NCI-H524 (cell line): ENCODE results near the gene RNF212B.
A peak's percentile ranks its signal among the peaks of the same experiment; 100 is the strongest.
"Not testable (repeated sequence)": the region's sequence is repeated elsewhere in the genome, so short reads cannot be mapped to it uniquely, and the experiment has no call there.

Source experiments
- DNase-seq, 2 experiments: peaks; one replicate each; lab custom pipeline; 2025; lab: John Stamatoyannopoulos, UW

The RNF212B gene

DNA sequence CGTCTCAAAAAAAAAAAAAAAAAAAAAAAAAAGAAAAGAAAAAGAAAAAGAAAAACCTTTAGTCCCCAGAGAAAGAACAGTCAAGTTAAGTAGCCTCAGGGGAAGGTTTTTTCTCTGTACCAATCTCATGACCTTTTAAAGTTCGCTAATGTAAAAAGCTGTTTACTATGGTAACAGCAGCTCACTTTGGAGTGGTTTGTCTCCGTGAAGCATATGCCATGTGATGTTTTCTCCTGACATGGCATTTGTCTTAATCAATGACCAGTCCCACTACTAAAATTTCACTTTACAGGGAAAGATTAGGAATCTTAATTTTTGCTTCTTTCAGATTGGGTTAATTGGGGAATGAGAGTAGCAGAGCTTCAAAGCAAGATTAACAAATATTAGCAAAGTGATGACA, 4.3 kb downstream of the RNF212B start:
- DNase-seq = no peak

GRCh38 chr14:23243066-23243465, 5.3 kb downstream of the RNF212B start:
- DNase-seq = no peak

DNA sequence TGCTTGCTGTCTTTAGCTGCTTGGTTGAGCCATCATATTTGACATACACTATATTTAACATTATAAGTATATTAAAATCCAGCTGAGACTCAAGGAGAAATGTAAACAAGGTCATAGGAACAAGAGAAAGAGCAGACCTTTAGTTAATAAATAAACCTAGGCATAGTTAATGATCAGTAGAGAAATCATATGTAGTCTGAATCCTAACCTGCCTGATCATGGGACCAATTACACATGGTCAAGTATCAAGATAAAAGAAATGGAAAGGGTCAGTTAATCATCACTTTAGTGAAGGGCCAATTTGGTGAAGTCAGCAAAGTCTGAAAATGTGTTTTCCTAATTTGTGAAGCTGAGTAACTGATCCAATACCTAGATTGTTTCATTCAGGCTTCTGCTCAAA, 7.5 kb downstream of the RNF212B start:
- DNase-seq = no peak

DNA sequence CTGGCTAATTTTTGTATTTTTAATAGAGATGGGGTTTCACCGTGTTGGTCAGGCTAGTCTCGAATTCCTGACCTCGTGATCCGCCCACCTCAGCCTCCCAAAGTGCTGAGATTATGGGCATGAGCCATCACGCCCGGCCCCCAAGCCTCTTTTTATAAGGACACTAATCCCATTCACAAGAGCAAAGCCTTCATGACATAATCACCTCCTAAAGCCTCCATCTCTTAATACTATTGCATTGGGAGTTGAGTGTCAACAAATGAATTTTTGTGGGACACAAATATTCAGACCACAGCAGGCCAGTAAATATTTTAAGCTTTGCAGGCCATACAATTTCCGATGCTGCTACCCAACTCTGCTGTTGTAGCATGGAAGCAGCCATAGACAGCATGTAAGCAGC, 10.9 kb downstream of the RNF212B start:
- no peak for DNase-seq

- DNase-seq = no peak
These were observed 12.1 kb downstream of the RNF212B start for GRCh38 chr14:23249824-23250223.

- DNase-seq = no peak
These were observed 14.3 kb downstream of the RNF212B start for GRCh38 chr14:23252006-23252405.

DNA sequence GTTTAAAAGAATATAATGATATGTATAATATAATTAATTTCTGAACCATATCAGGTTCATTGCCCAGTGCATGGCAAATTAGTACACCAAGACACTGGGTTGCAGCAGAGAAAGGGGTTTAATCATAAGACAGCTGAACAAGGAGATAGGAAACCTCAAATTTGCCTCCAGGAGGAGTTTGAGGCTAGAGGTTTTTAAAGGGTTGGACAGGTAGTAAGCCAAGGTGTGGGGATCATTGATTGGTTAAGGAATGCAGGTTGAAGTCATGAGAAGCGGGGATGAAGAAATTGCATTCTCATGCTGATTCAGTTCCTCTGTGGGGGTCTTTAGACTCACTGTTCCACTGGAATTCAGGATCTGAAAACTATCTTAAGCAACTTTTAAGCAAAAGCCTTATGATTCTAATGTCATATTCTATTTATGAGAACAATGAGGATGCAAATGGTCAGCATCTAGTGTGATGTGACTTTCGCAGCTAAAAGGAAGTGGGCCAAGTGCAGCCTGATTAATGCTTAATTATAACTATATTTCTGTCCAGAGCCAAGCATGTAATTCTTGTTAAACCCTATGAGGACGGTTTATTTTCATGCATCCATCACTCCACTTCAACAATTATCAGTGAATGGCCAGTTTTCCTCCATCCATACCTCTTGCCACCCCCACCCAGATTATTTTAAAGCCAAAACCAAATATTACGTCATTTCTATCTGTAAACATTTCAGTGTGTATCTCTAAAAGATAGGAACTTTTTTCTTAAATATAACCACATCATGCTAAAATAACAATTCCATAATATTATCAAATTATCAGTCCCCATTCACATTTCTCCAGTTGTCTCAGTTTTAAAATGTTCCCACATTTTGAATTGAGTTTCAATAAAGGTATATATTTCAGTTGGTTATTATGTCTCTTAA, 14.9 kb downstream of the RNF212B start:
- no peak for DNase-seq

DNA sequence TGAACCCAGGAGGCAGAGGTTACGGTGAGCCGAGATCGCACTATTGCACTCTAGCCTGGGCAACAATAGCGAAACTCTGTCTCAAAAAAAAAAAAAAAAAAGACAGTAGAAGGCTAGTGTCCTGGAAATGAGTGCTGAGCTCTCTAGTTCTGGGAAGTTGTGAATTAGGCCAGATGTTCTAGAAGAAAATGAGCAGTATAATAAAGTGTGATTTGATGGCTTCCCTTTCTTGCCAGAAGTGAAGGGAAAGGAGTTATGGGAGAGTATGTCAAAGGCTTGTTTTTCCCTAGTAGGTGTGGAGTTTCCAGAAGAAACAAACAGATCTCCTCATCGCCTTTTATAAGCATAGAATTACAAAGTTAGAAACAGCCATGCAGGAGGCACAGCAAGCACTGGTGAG, 20.5 kb downstream of the RNF212B start:
- DNase-seq = no peak

- DNase-seq = no peak
These were observed 21.7 kb downstream of the RNF212B start for GRCh38 chr14:23259426-23259825.

DNA sequence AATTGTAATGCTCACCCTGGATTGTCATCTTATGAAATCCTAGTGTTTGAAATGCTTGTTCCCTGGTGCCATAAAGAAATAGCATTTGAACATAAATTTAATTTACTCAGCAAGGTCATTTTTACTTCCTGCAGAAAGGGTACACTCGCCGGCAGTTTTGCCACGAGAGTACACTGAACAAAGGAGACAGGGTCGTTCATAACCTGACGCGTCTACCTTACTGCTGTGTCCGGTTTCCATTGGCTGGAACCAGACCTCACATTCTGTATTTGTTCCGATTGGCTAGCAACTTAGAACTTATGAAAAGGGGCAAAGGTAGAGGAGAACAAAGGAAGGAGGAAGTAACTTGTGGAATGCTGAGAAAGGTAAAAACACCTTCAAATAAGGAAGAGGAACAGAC, 23.1 kb downstream of the RNF212B start:
- not testable (repeated sequence) for DNase-seq

DNA sequence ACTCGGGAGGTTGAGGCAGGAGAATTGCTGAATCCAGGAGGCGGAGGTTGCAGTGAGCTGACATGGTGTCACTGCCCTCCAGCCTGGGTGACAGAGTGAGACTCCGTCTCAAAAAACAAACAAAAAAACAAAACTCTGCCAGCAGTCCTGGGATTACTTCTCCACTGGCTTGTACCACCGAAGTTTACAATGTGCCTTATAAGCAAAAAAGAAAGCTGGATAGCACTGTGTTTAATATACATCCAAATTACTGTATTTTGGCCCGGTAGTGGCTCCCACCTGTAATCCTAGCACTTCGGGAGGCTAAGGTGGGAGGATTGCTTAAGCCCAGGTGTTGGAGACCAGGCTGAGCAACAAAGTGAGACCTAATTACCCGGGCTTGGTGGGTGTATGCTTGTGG, 31.5 kb downstream of the RNF212B start:
- no peak for DNase-seq

DNA sequence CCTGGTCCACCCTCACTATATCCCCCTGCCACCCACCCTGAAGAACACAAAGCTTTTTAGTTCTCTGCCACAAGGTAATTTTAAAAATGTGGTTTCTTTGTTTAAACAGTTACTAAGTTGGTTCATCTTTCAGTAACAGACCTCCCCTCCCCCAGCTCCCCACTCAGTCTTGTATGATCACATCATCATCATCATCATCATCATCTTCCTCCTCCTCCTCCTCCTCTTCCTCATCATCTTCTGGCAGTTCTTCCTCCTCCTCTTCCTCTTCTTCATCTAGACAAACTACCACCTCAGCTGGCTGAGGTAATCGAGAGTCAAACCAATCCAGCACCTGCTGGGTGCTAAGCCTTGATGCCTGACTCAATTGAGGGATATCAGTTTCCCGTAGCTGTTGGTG, 37.7 kb downstream of the RNF212B start:
- DNase-seq = no peak

DNA sequence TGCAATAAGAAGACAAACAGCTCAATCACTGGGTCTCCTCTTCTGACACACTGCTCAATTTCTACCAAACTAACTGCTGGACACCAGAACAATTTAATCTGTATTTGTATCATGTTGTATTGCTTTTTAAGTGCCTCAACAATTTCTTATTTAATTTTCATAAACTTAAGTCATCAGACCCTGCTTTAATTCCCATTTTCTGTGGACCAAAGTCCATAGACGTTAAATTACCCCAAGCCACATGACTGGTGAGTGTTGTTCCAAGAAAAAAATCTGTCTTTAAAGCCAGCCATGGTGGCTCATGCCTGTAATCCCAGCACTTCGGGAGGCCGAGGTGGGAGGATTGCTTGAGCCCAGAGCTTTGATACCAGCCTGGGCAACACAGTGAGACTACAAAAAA, 39.5 kb downstream of the RNF212B start:
- no peak for DNase-seq

DNA sequence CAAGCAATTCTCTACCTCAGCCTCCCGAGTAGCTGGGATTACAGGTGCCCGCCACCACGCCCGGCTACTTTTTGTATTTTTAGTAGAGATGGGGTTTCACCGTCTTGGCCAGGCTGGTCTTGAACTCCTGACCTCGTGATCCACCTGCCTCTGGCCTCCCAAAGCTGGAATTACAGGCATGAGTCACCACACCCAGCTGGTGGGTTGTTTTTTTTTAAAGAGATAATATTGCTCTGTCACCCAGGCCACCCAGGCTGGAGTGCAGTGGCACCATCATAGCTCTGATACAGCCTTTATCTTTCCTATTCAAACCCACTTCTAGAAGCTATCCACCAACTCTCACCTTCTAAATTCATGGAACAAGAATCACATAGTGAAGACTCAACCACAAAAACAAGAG, 40.2 kb downstream of the RNF212B start:
- not testable (repeated sequence) for DNase-seq

DNA sequence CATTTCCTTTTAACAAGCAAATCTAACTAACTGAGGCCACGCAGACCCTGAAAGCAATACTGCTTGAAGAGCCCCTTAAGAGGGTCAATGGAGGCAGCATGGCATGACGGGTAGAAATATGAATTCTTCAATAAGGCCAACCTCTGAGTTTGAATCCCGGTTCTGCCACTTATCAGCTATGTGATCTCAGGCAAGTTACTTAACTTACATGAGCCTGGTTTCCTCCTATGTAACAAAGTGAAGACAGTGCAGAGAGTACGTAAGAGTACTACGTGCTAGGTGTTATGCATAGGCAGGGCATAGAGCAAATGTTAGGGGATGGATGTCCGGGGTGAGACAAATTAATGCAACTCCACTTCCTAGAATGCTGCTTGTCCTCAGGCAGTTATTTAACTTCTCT, 43.5 kb downstream of the RNF212B start:
- no peak for DNase-seq

GRCh38 chr14:23284654-23285529, 47.2 kb downstream of the RNF212B start:
- DNase-seq = peak in 1 of 2 experiments; percentile 50

DNA sequence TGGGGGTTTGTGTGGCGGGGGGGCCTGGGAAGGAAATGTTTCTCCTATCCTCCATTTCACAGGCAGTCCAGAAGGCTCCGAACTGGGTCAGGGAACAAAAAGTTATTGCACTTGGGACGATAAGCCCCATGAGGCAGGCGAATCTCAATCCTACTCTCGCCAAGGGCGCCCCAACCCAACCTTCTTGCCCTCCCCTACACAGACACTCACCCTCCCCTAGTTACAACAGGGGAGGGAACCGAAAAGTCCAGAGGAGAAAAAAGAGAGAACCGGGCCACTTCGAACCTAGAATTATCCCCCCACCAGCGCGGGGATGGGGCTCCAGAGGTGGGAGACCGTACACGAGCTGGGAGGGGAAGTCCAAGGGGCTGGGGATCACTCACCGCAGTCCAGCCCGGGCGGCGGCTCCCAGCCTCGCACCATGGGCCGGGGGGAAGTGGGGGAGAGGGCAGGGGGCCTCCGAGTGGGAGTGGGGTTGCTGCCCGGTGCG, 47.8 kb downstream of the RNF212B start:
- DNase-seq = peak in 1 of 2 experiments; percentile 51

DNA sequence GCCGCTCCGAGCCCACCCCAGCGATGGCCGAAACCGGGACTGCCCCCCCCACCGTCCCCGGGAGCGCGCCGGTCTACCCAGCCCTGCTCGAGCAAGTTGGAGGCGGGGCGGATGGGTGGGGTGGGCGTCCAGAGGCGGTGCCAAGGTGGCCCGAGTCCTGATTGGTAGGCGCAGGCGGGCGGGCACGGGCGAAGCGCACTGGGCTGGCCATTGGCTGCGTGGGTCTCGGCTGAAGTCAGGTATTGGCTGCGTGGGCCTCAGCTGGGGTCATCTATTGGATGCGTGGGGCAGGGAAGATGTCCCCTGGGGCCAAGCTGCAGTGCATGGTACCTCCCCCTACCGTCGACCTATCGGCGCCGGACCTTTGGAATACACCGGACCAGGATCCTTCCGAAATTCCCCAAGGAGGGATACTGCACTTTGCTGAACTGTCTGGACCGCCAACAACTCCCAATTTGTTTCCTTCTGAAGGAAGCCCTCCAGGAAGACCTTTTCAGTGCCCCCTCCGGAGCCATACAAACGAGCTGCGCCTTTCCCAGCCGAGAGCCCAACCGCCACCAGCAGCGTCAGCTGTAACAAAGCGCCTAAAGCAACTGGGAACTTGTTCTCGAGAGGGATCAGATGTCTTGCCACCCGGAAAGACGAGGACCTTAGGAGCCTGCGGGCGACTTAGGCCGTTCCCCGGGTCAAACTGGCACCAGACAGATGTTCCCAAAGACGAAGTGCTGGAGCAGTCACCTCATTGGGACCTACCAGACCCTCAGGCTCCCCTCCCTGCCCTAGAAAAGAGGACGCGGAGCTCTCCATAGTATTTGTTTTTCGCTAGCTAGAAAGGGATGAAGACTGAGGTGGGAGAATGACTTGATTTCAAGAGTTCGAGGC, 48.5 kb downstream of the RNF212B start, which contains the start of gene HOMEZ:
Gene HOMEZ, minus strand, starts transcription at position 113 of the 882 bp plus-strand sequence. CDS start 180 bp downstream, outside the sequence.
- DNase-seq = peak; percentile 99 to 100

- no peak for DNase-seq
These were observed 49.3 kb downstream of the RNF212B start for GRCh38 chr14:23286902-23287479.

- DNase-seq = peak; percentile 35 to 64
These were observed 57.2 kb downstream of the RNF212B start for GRCh38 chr14:23294734-23295561.
